SU-DHL-6 (cell line): ENCODE data around the gene TCF12.

ENCODE experiments used
- CTCF ChIP-seq: fragments of 200-600 bp; sonication (generic); IDR thresholded peaks from one replicate; pipeline ENCODE4 v1.5.1; 2017; ENCODE audit warnings: antibody characterized with exemption, mild to moderate bottlenecking, low read length, moderate library complexity; ENCODE audit not compliant: insufficient read depth, poor library complexity, severe bottlenecking
- EZH2phosphoT487 ChIP-seq: fragments of 200-600 bp; sonication (generic), shearing (Covaris generic); conservative IDR thresholded peaks from 2 replicates; pipeline ENCODE4 v1.6.1; 2018; ENCODE audit warnings: mild to moderate bottlenecking, antibody characterized with exemption, low read length, moderate library complexity, mixed read lengths

- no peak for TF ChIP-seq CTCF
- no peak for TF ChIP-seq EZH2phosphoT487
These were observed 393.5 kb downstream of the TCF12 start for GRCh38 chr15:57312006-57312317.
